Activated CD4-positive, alpha-beta memory T cell treated with anti-CD3 and anti-CD28 coated beads for 36 hours (primary cell): Measurements from ENCODE around the gene SVOP. TPM values are rescaled to one million over a fixed set of nuclear protein-coding genes. Genes with fewer than 3 reads are reported as not detected.

Experiments used
- CTCF ChIA-PET: fragments of 350-600 bp; sonication (Branson Sonifier 250); formaldehyde crosslinking; loops from one replicate; lab custom pipeline; 2021; ENCODE audit warnings: antibody characterized with exemption, inconsistent platforms; lab: Charles Lee
- POLR2A ChIA-PET: fragments of 350-600 bp; sonication (Branson Sonifier 250); formaldehyde crosslinking; loops from one replicate; lab custom pipeline; 2021; ENCODE audit warnings: antibody characterized with exemption; lab: Charles Lee
- DNase-seq: peaks from one replicate; pipeline ENCODE4 v3.0.0-alpha.2; 2020
- H3K27ac Mint-ChIP-seq: one replicate; pipeline ENCODE4 v1.8.0; 2021; ENCODE audit warnings: mixed read lengths
- H3K27me3 Mint-ChIP-seq: one replicate; pipeline ENCODE4 v1.8.0; 2021; ENCODE audit warnings: mixed read lengths
- H3K36me3 Mint-ChIP-seq: one replicate; pipeline ENCODE4 v1.8.0; 2021; ENCODE audit warnings: mixed read lengths
- H3K4me1 Mint-ChIP-seq: one replicate; pipeline ENCODE4 v1.8.0; 2021; ENCODE audit warnings: low read depth, mixed read lengths
- H3K4me3 Mint-ChIP-seq: one replicate; pipeline ENCODE4 v1.8.0; 2021; ENCODE audit warnings: mild to moderate bottlenecking, mixed read lengths
- H3K9me3 Mint-ChIP-seq: one replicate; pipeline ENCODE4 v1.8.0; 2021; ENCODE audit warnings: mixed read lengths
- intact Hi-C: fragments of 100-400 bp; cut with micrococcal nuclease; formaldehyde crosslinking; loops from one replicate; pipeline ENCODE4 v1.15.1; 2023
- total RNA-seq, 2 experiments: library from RNA; stranded (reverse); gene quantifications; one replicate each; pipeline ENCODE4 v1.2.3, GENCODE V29; 2021

Gene SVOP
- total RNA-seq, 2 experiments from 2014 or later = not detected

DNA sequence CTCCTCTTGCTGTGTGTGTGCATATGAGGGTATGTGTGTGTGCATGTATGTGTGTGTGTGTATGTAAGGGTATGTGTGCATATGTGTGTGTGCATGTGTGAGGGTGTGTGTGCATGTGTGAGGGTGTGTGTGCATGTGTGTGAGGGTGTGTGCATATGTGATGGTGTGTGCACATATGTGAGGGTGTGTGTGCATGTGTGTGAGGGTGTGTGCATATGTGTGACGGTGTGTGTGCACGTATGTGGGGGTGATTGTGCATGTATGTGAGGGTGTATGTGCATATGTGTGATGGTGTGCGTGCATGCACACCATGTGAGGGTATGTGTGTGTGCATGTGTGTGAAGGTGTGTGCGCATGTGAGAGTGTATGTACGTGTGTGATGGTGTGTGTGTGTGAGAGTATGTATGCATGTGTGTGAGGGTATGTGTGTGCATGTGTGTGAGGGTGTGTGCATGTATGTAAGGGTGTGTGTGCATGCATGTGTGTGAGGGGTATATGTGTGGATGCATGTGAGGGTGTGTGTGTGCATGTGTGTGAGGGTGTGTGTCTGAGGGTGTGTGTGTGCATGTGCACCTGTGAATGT, 125.6 kb downstream of the SVOP start:
- intact Hi-C loops = no loop called here
- no peaks in the 10 kb centered on the region for H3K4me1 Mint-ChIP-seq
- H3K27me3 Mint-ChIP-seq = peaks cover 10% of the 10 kb centered on the region
- POLR2A ChIA-PET = no interaction called here
- CTCF ChIA-PET = no interaction called here
- no peaks in the 10 kb centered on the region for H3K36me3 Mint-ChIP-seq
- DNase-seq = no peak
- no peaks in the 10 kb centered on the region for H3K9me3 Mint-ChIP-seq
- no peak overlapping the region for H3K4me3 Mint-ChIP-seq
- H3K27ac Mint-ChIP-seq = no peak overlapping the region

DNA sequence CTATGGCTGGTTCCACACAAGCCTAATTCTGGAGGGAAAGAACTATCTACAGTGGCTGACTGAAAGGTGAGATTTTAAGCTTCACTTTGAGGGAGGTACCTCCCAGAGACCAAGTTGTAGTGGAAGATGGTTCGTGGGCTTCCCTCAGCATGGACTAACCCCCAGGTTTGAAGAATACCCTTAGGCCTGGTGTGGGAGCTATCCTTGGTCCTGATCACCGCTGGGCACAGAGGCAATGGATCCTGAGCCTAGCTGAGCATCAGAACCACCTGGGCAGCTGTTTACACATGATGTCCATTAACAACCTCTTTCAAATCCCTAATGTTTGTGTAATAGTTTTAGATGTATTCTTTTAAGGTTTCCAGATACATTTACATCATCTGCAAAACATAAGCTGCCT, 130.7 kb downstream of the SVOP start:
- no peaks in the 10 kb centered on the region for H3K4me1 Mint-ChIP-seq
- intact Hi-C loops = no loop called here
- H3K27ac Mint-ChIP-seq = no peak overlapping the region
- no peaks in the 10 kb centered on the region for H3K9me3 Mint-ChIP-seq
- no peaks in the 10 kb centered on the region for H3K36me3 Mint-ChIP-seq
- ChIA-PET CTCF (interaction anchor here (0.6 to 1.5 kb wide), 3 partner anchors 29 to 202 kb away, joined by 3 to 5 read pairs (median 3); partner anchors contain the start of gene ALKBH2), POLR2A (no interaction called here)
- H3K27me3 Mint-ChIP-seq = peaks cover 1% of the 10 kb centered on the region
- no peak overlapping the region for H3K4me3 Mint-ChIP-seq
- DNase-seq = peak; percentile 23

DNA sequence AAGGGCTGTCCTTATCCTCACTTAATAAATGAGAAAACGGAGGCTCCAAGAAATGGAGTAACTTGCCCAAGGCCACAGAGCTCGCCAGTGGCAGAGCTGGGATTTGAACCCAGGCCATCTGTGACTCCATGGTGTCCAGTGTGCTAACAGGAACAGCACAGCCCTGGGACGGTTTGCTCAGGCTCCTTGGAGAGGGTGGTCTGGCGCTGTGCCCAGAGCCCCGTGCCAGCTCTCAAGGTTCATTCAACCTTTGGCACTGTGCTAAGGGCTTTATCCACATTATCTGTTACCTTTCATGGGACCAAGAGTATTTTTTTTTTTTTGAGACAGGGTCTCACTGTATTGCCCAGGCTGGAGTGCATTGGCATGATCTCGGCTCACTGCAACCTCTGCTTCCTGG, 132.8 kb downstream of the SVOP start:
- Mint-ChIP-seq H3K27me3 (no peaks in the 10 kb centered on the region), H3K4me1 (peaks cover 2% of the 10 kb centered on the region), H3K36me3 (no peaks in the 10 kb centered on the region), H3K27ac (no peak overlapping the region), H3K9me3 (no peaks in the 10 kb centered on the region), H3K4me3 (no peak overlapping the region)
- CTCF ChIA-PET = interaction anchor here (1.7 kb wide), 1 partner anchor 63 kb away, joined by 4 read pairs; no protein-coding TSS in a partner anchor
- POLR2A ChIA-PET = no interaction called here
- no peak for DNase-seq
- intact Hi-C loops = no loop called here

DNA sequence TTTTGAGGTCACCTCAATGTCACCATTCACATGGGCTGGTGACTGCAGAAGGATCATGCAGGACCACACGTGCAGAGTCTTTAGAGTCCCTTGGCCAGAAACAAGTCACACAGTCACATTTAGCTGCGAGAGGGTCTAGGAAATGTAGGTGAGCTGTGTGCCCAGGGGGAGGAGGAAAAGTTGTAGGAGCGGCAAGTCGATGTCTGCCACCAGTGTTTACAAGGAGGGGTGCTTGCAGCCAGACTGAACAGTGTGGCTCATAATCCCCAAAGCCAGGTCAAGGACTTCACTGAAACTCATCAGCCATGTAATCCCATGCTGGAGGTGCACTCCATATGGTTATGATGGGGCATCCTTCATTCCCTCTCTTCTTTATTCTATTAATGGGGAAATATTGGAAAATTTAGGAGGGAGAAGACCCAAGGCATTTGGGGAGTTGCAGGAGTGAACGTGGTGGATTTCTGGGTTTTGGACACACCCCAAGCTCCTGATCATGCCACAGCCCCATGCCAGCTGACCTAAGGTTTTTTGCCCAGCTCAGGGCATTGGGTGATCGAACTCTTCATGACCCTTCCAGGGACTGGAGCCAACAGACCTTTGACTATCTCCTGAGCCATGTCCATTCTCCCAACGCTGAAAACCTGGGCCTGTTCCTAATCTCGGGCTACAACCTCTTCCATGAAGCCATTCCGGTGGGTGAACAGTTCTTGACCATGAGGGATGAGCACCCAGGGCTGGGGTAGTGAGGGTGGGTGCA, 133.8 kb downstream of the SVOP start:
- Mint-ChIP-seq H3K27ac (no peak overlapping the region), H3K27me3 (no peaks in the 10 kb centered on the region), H3K36me3 (no peaks in the 10 kb centered on the region), H3K4me1 (peaks cover 2% of the 10 kb centered on the region), H3K4me3 (no peak overlapping the region), H3K9me3 (no peaks in the 10 kb centered on the region)
- POLR2A ChIA-PET = no interaction called here
- DNase-seq = no peak
- CTCF ChIA-PET = interaction anchor here (0.7 to 3.9 kb wide), 4 partner anchors 29 to 251 kb away, joined by 3 to 39 read pairs (median 7); partner anchors contain the start of genes ALKBH2 and SSH1
- intact Hi-C loops = no loop called here

- Mint-ChIP-seq H3K9me3 (no peaks in the 10 kb centered on the region), H3K36me3 (no peaks in the 10 kb centered on the region)
These were observed 136.5 kb downstream of the SVOP start for GRCh38 chr12:108884116-108885012.

DNA sequence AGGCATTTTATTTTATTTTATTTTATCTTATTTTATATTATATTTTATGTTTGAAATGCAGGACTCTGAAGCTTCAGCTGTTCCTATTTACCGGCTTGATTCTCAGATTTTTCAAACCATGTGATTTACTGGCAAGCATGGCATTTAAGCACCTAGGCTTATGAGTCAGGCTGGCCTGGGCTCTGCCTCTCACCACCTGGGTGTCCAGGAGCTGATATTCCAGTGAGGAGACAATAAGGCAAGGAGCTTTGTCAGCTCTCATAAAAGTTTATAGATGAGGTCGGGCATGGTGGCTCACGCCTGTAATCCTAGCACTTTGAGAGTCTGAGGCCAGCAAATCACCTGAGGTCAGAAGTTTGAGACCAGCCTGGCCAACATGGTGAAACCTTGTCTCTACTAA, 138.9 kb downstream of the SVOP start:
- intact Hi-C loops = no loop called here
- DNase-seq = no peak
- CTCF ChIA-PET = interaction anchor here (1.0 to 1.7 kb wide), 2 partner anchors 69 to 211 kb away, joined by 4 to 5 read pairs; partner anchors contain the start of gene ALKBH2
- POLR2A ChIA-PET = interaction anchor here (0.6 to 0.7 kb wide), 2 partner anchors 15 to 1655 kb away, joined by 3 to 4 read pairs; no protein-coding TSS in a partner anchor
- Mint-ChIP-seq H3K27ac (no peak overlapping the region), H3K36me3 (no peaks in the 10 kb centered on the region), H3K27me3 (no peaks in the 10 kb centered on the region), H3K4me1 (peaks cover 2% of the 10 kb centered on the region), H3K4me3 (no peak overlapping the region), H3K9me3 (no peaks in the 10 kb centered on the region)

More at GRCh38 chr12:108884116-108885012, 136.5 kb downstream of the SVOP start:
- POLR2A ChIA-PET = no interaction called here
- Mint-ChIP-seq H3K4me3 (no peak overlapping the region), H3K27me3 (no peaks in the 10 kb centered on the region), H3K27ac (no peak overlapping the region), H3K4me1 (peaks cover 2% of the 10 kb centered on the region)
- CTCF ChIA-PET = interaction anchor here (0.6 to 3.9 kb wide), 27 partner anchors 13 to 510 kb away, joined by 3 to 39 read pairs (median 4); partner anchors contain the start of genes ALKBH2, SSH1, UNG and USP30
- peak; percentile 80 for DNase-seq
- intact Hi-C loops = loop anchor here (1.0 kb wide), 2 partner anchors 67 to 209 kb away; partner anchors contain the start of gene ALKBH2

- no peak within 1 kb of the TSS for H3K27ac Mint-ChIP-seq
- intact Hi-C loops = no loop called here
- no peaks in the 10 kb centered on the region for H3K27me3 Mint-ChIP-seq
- POLR2A ChIA-PET = no interaction called here
- no peaks in the 10 kb centered on the region for H3K36me3 Mint-ChIP-seq
- CTCF ChIA-PET = no interaction called here
- peaks cover 2% of the 10 kb centered on the region for H3K4me1 Mint-ChIP-seq
- no peak for DNase-seq
- no peak within 1 kb of the TSS for H3K4me3 Mint-ChIP-seq
- H3K9me3 Mint-ChIP-seq = no peaks in the 10 kb centered on the region
These were observed 141.1 kb downstream of the SVOP start, which contains the start of gene DAO for GRCh38 chr12:108879615-108880254. Gene DAO (plus strand): TSS chr12:108880092. CDS start chr12:108885007, 4,915 bp downstream.

DNA sequence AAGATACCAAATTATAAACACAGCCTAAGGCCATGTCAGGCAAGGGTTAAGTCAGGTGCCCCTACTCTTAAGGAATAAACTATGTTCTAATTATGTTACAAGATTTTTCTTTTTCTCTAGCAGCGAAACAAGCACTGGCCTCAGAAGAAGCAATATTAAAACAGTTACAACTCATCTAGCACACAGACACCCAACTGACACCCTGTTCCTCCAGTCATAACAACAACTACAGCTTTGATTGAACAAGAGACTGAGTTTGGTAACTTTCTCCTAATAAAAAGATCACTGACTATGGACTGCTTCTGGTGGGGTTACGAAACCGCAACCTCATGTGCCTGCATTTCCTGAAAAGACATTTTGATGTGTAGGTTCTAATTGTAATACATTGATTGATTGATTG, 144.3 kb downstream of the SVOP start:
- ChIA-PET POLR2A (no interaction called here), CTCF (no interaction called here)
- intact Hi-C loops = no loop called here
- H3K4me3 Mint-ChIP-seq = no peak overlapping the region
- H3K36me3 Mint-ChIP-seq = no peaks in the 10 kb centered on the region
- H3K27me3 Mint-ChIP-seq = no peaks in the 10 kb centered on the region
- no peak for DNase-seq
- H3K9me3 Mint-ChIP-seq = no peaks in the 10 kb centered on the region
- H3K27ac Mint-ChIP-seq = no peak overlapping the region
- no peaks in the 10 kb centered on the region for H3K4me1 Mint-ChIP-seq

DNA sequence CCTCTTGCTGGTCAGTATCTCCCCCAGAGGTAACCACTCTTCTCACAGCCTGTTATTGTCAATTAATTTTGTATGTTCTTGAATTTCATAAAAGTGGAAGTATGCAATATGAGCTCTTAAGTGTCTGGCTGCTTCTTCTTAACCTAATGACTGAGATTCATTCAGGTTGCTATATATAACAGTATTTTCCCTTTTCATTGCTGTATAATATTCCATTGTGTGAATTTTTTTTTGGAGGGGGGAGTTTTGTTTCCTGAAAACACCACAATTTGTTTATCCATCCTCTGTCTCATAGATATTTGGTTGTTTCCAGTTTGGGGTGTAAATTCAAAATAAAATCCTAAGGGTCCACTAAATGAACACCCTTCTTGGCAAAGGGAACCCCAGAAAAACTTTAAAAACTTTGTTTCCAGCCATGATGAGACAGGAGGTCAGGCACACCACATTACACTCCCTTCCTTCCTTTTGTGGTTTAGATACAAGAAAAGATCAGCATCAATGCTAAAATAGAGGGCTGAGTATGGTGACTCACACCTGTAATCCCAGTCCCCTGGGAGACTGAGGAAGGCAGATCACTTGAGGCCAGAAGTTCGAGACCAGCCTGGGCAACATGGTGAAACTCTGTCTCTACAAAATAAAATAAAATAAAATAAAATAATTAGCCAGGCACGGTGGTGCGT, 145.0 kb downstream of the SVOP start:
- H3K27me3 Mint-ChIP-seq = no peaks in the 10 kb centered on the region
- H3K4me1 Mint-ChIP-seq = no peaks in the 10 kb centered on the region
- DNase-seq = no peak
- POLR2A ChIA-PET = no interaction called here
- CTCF ChIA-PET = no interaction called here
- intact Hi-C loops = no loop called here
- H3K4me3 Mint-ChIP-seq = no peak overlapping the region
- H3K9me3 Mint-ChIP-seq = no peaks in the 10 kb centered on the region
- no peak overlapping the region for H3K27ac Mint-ChIP-seq
- no peaks in the 10 kb centered on the region for H3K36me3 Mint-ChIP-seq

GRCh38 chr12:108875280-108875679, 145.6 kb downstream of the SVOP start:
- H3K27me3 Mint-ChIP-seq = no peaks in the 10 kb centered on the region
- no peaks in the 10 kb centered on the region for H3K9me3 Mint-ChIP-seq
- intact Hi-C loops = no loop called here
- H3K4me1 Mint-ChIP-seq = no peaks in the 10 kb centered on the region
- H3K4me3 Mint-ChIP-seq = no peak overlapping the region
- no peaks in the 10 kb centered on the region for H3K36me3 Mint-ChIP-seq
- DNase-seq = no peak
- ChIA-PET POLR2A (no interaction called here), CTCF (no interaction called here)
- H3K27ac Mint-ChIP-seq = no peak overlapping the region

DNA sequence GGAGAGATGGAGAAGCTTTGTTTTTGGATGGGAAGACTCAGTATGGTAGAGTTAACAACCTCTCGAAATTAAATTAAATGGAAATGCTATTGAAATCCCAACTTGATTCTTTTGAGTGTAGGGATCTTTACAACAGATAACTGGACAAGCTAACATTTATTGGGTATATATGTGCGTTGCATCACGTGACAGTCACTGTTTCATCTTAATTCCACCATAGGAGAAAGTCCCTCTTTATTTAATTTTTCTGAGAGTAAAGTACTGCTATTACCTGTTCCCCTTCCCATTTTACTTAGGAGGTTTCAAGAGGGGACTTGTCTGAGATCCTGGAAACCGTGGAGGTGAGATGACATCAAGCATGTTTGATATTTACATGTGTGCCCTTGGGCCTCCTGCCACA, 152.1 kb downstream of the SVOP start:
- Mint-ChIP-seq H3K27me3 (no peaks in the 10 kb centered on the region), H3K9me3 (no peaks in the 10 kb centered on the region), H3K4me1 (no peaks in the 10 kb centered on the region), H3K27ac (no peak overlapping the region), H3K4me3 (no peak overlapping the region), H3K36me3 (no peaks in the 10 kb centered on the region)
- CTCF ChIA-PET = interaction anchor here (0.8 kb wide), 1 partner anchor 15 kb away, joined by 5 read pairs; no protein-coding TSS in a partner anchor
- POLR2A ChIA-PET = no interaction called here
- intact Hi-C loops = no loop called here
- no peak for DNase-seq
